ENCODE results near the gene BRCA1.

Gene BRCA1

GRCh38 chr17:43020789-43021740 is 104.1 kb downstream of the BRCA1 start:
- TF ChIP-seq ZNF70 (CRISPR knock-in tag; IDR thresholded peaks at IDR 0.05), result peak; percentile 41; the same call in 1 of the 2 replicates
- TF ChIP-seq SNAI2 (CRISPR knock-in tag; IDR thresholded peaks at IDR 0.05), result no peak
- TF ChIP-seq PATZ1 (CRISPR knock-in tag; IDR thresholded peaks at IDR 0.05; ENCODE audit: borderline replicate concordance), result peak; percentile 56; the same call in 1 of the 2 replicates
- peak; percentile 38 for ATAC-seq

- TF ChIP-seq ZC3H10 (CRISPR knock-in tag; IDR thresholded peaks at IDR 0.05), result no peak
- TF ChIP-seq RARB (CRISPR knock-in tag; IDR thresholded peaks at IDR 0.05), result no peak
- TF ChIP-seq CREB5 (CRISPR knock-in tag; IDR thresholded peaks at IDR 0.05; ENCODE audit: low read depth), result no peak
- TF ChIP-seq POU6F1 (CRISPR knock-in tag; IDR thresholded peaks at IDR 0.05; ENCODE audit: borderline replicate concordance, low read depth), result no peak
- no peak for TF ChIP-seq ZNF565 (CRISPR knock-in tag; conservative IDR thresholded peaks at IDR 0.05; ENCODE audit: low read depth)
- no peak for TF ChIP-seq ARNTL (CRISPR knock-in tag; IDR thresholded peaks at IDR 0.05; ENCODE audit: borderline replicate concordance, low read depth)
- no peak for TF ChIP-seq ZFP3 (CRISPR knock-in tag; IDR thresholded peaks at IDR 0.05)
- no peak for TF ChIP-seq GLIS3 (CRISPR knock-in tag; IDR thresholded peaks at IDR 0.05)
- no peak for TF ChIP-seq ZNF8 (CRISPR knock-in tag; IDR thresholded peaks at IDR 0.05)
- no peak for TF ChIP-seq PATZ1 (CRISPR knock-in tag; IDR thresholded peaks at IDR 0.05; ENCODE audit: borderline replicate concordance)
- TF ChIP-seq ISL1 (CRISPR knock-in tag; IDR thresholded peaks at IDR 0.05), result no peak
- TF ChIP-seq ZNF70 (CRISPR knock-in tag; IDR thresholded peaks at IDR 0.05), result no peak
- no peak for TF ChIP-seq TSHZ2 (CRISPR knock-in tag; IDR thresholded peaks at IDR 0.05)
- no peak for TF ChIP-seq CSRNP3 (CRISPR knock-in tag; IDR thresholded peaks at IDR 0.05)
- ATAC-seq, result no peak
Measured at GRCh38 chr17:43020030-43020621, 105.0 kb downstream of the BRCA1 start.

- no peak for ATAC-seq
- no peak for TF ChIP-seq SNAI2 (CRISPR knock-in tag; IDR thresholded peaks at IDR 0.05)
- TF ChIP-seq PATZ1 (CRISPR knock-in tag; IDR thresholded peaks at IDR 0.05; ENCODE audit: borderline replicate concordance), result no peak
- no peak for TF ChIP-seq TSHZ2 (CRISPR knock-in tag; IDR thresholded peaks at IDR 0.05)
- TF ChIP-seq ESRRG (CRISPR knock-in tag; IDR thresholded peaks at IDR 0.05), result no peak
- no peak for TF ChIP-seq RARB (CRISPR knock-in tag; IDR thresholded peaks at IDR 0.05)
- TF ChIP-seq CSDC2 (CRISPR knock-in tag; IDR thresholded peaks at IDR 0.05), result no peak
Measured at GRCh38 chr17:43019418-43019817, 105.7 kb downstream of the BRCA1 start.
